Esophagus squamous epithelium (tissue), 5 donors: ENCODE measurements around the gene ZNF675. TPM values are rescaled to one million over a fixed set of nuclear protein-coding genes. Genes with fewer than 3 reads are reported as not detected.
"Not testable (repeated sequence)": the region's sequence is repeated elsewhere in the genome, so short reads cannot be mapped to it uniquely, and the experiment has no call there.

Experiments used
- DNase-seq: peaks from one replicate; lab custom pipeline; 2025; lab: John Stamatoyannopoulos, UW
- H3K27ac ChIP-seq, 4 donors: fragments of 200-600 bp; sonication (generic); one replicate each; pipeline ENCODE4 v1.5.1; 2016 to 2019; ENCODE audit warnings: mild to moderate bottlenecking in 1 of 4
- H3K27me3 ChIP-seq, 4 donors: fragments of 200-600 bp; sonication (generic); 1 replicate in 3 of 4; 2 replicates in 1 of 4; pipeline versions ENCODE4 v1.5.1 to v1.6.0; 2017 to 2021; ENCODE audit warnings: antibody characterized with exemption in 1 of 4
- H3K36me3 ChIP-seq, 3 donors: fragments of 200-600 bp; sonication (generic); one replicate each; pipeline ENCODE4 v1.5.1; 2016 to 2019
- H3K4me1 ChIP-seq, 3 donors: fragments of 200-600 bp; sonication (generic); one replicate each; pipeline ENCODE4 v1.5.1; 2017 to 2019
- H3K4me3 ChIP-seq, 4 donors: fragments of 200-600 bp; sonication (generic); 1 replicate in 3 of 4; 2 replicates in 1 of 4; pipeline ENCODE4 v1.5.1; 2016 to 2019; ENCODE audit warnings: mild to moderate bottlenecking in 2 of 4, moderate library complexity in 1 of 4
- H3K9me3 ChIP-seq, 3 donors: fragments of 200-600 bp; sonication (generic); one replicate each; pipeline ENCODE4 v1.5.1; 2016 to 2019
- POLR2A ChIP-seq, 4 donors: fragments of 450-650 bp; IDR thresholded peaks; one replicate each; pipeline ENCODE4 v1.6.1; 2017; ENCODE audit warnings: antibody characterized with exemption in 4 of 4, mild to moderate bottlenecking in 4 of 4, moderate library complexity in 3 of 4
- WGBS, 2 donors: methylation state at CpG; one replicate each; pipeline ENCODE4 v1.1.5; 2018; 5-methylcytosine and 5-hydroxymethylcytosine counted together
- intact Hi-C: fragments of 100-400 bp; cut with DNase I; formaldehyde crosslinking; loops from one replicate; pipeline ENCODE4 v1.15.0; 2022
- total RNA-seq, 4 donors: library from RNA; depleted of rRNA; stranded (reverse); fragments of >200 nt; gene quantifications; one replicate each; pipeline ENCODE4 v1.1.0, GENCODE V29; 2016
- TF ChIP-seq, protein P1 (sequence below), 6 experiments: fragments of 450-650 bp in 4 of 6; fragments of 200-600 bp in 2 of 6; sonication (generic) in 2 of 6; IDR thresholded peaks; one replicate each; pipeline ENCODE4 v1.5.1; 2016 to 2019; ENCODE audit warnings: antibody characterized with exemption in 6 of 6, mild to moderate bottlenecking in 4 of 6, moderate library complexity in 4 of 6
- donor health status: DM: yes; HTN: yes; CAD: no.

ZNF675 gene
- total RNA-seq, 4 donors from 2014 or later: 8.6 to 13.9 (median 9.5) TPM

- no peak overlapping the region for H3K27ac ChIP-seq
- H3K4me3 ChIP-seq: no peak overlapping the region
- DNase-seq: no peak
- no peaks in the 10 kb centered on the region for H3K36me3 ChIP-seq
- 69 to 94% methylated on average over 1 of the region's 1 CpG for WGBS, 2 donors
- intact Hi-C loops: no loop called here
- TF ChIP-seq, protein P1, sequence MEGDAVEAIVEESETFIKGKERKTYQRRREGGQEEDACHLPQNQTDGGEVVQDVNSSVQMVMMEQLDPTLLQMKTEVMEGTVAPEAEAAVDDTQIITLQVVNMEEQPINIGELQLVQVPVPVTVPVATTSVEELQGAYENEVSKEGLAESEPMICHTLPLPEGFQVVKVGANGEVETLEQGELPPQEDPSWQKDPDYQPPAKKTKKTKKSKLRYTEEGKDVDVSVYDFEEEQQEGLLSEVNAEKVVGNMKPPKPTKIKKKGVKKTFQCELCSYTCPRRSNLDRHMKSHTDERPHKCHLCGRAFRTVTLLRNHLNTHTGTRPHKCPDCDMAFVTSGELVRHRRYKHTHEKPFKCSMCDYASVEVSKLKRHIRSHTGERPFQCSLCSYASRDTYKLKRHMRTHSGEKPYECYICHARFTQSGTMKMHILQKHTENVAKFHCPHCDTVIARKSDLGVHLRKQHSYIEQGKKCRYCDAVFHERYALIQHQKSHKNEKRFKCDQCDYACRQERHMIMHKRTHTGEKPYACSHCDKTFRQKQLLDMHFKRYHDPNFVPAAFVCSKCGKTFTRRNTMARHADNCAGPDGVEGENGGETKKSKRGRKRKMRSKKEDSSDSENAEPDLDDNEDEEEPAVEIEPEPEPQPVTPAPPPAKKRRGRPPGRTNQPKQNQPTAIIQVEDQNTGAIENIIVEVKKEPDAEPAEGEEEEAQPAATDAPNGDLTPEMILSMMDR (IDR thresholded peaks at IDR 0.05): no peak
- no peaks in the 10 kb centered on the region for H3K9me3 ChIP-seq
- H3K27me3 ChIP-seq: no peaks in the 10 kb centered on the region
- H3K4me1 ChIP-seq: peaks cover 0 to 4% (median 0%) of the 10 kb centered on the region in 3 donors
These were observed 19.6 kb upstream of the ZNF675 start for GRCh38 chr19:23706657-23707056.

GRCh38 chr19:23699521-23699860 lies 12.5 kb upstream of the ZNF675 start:
- Histone ChIP-seq H3K9me3 (no peaks in the 10 kb centered on the region), H3K4me1 (peaks cover 0 to 29% (median 0%) of the 10 kb centered on the region in 3 donors), H3K4me3 (no peak overlapping the region), H3K36me3 (no peaks in the 10 kb centered on the region), H3K27ac (peak overlapping the region; percentile 14 to 70 (median 58)), H3K27me3 (no peaks in the 10 kb centered on the region)
- TF ChIP-seq, protein P1 (IDR thresholded peaks at IDR 0.05): no peak
- no peak for TF ChIP-seq POLR2A (IDR thresholded peaks at IDR 0.05)
- WGBS, 2 donors: 44 to 46% methylated on average over 2 of the region's 2 CpGs
- no peak for DNase-seq
- intact Hi-C loops: no loop called here

- Histone ChIP-seq H3K27me3 (no peaks in the 10 kb centered on the region), H3K4me1 (peaks cover 0 to 27% (median 0%) of the 10 kb centered on the region in 3 donors), H3K36me3 (no peaks in the 10 kb centered on the region), H3K9me3 (no peaks in the 10 kb centered on the region), H3K4me3 (no peak overlapping the region), H3K27ac (peak overlapping the region; percentile 14 to 70 (median 58))
- no peak for DNase-seq
- 46 to 50% methylated on average over 1 to 3 of the region's 6 CpGs for WGBS, 2 donors
- intact Hi-C loops: no loop called here
- TF ChIP-seq, protein P1 (IDR thresholded peaks at IDR 0.05): no peak
- TF ChIP-seq POLR2A (IDR thresholded peaks at IDR 0.05): no peak
These were observed 11.9 kb upstream of the ZNF675 start for GRCh38 chr19:23698711-23699520.

DNA sequence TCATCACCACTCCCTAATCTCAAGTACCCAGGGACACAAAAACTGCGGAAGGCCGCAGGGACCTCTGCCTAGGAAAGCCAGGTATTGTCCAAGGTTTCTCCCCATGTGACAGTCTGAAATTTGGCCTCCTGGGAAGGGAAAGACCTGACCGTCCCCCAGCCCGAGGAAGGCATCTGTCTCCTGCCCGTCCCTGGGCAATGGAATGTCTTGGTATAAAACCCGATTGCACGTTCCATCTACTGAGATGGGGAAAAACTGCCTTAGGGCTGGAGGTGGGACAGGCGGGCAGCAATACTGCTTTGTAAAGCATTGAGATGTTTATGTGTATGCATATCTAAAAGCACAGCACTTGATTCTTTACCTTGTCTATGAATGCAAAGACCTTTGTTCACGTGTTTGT lies 5.9 kb upstream of the ZNF675 start:
- H3K27me3 ChIP-seq, H3K4me1 ChIP-seq, H3K9me3 ChIP-seq: not testable (repeated sequence)

DNA sequence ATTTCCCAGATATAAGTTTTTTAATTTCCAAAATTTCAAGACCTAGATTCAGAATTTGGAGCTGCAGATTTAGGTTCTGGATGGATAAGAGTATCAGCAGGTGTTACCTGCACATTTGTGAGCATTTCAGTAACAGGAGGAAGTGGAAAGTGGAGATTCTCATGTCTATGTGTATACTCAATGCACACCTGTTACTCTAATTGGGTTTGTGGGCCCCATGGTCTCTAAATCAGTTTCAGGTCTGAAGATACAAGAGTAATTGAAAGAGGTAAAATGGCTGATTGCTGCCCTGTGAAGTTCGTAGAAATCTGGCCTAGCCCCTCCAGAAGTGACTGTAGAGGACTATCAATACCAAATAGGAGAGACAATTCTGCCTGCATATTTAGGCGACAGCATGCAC lies 13.9 kb downstream of the ZNF675 start:
- no peak for DNase-seq
- no peak for TF ChIP-seq POLR2A (IDR thresholded peaks at IDR 0.05)
- TF ChIP-seq, protein P1 (IDR thresholded peaks at IDR 0.05): no peak
- no peak overlapping the region for H3K27ac ChIP-seq
- no peak overlapping the region for H3K4me3 ChIP-seq
- intact Hi-C loops: no loop called here
- H3K4me1 ChIP-seq: no peaks in the 10 kb centered on the region
- 95 to 100% methylated on average over 2 of the region's 2 CpGs for WGBS, 2 donors
- peaks cover 0 to 61% (median 0%) of the 10 kb centered on the region in 3 donors for H3K36me3 ChIP-seq
- peaks cover 0 to 62% (median 4%) of the 10 kb centered on the region in 3 donors for H3K9me3 ChIP-seq
- H3K27me3 ChIP-seq: no peaks in the 10 kb centered on the region

More for the DNA sequence above, 5.9 kb upstream of the ZNF675 start:
- H3K4me3 ChIP-seq, DNase-seq, intact Hi-C loops, H3K36me3 ChIP-seq, H3K27ac ChIP-seq: not testable (repeated sequence)
- WGBS, 2 donors: 70 to 83% methylated on average over 2 to 4 of the region's 9 CpGs

DNA sequence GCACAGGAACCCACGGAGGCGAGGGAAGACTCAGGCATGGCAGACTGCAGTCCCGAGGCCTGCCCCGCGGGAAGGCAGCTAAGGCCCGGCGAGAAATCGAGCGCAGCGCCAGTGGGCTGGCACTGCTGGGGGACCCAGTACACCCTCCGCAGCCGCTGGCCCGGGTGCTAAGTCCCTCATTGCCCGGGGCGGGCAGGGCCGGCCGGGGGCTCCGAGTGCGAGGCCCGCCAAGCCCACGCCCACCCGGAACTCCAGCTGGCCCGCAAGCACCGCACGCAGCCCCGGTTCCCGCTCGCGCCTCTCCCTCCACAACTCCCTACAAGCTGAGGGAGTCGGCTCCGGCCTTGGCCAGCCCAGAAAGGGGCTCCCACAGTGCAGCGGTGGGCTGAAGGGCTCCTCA lies 18.4 kb downstream of the ZNF675 start:
- H3K9me3 ChIP-seq: peaks cover 0 to 52% (median 4%) of the 10 kb centered on the region in 3 donors

More for the DNA sequence above, 18.4 kb downstream of the ZNF675 start:
- DNase-seq, intact Hi-C loops, H3K4me1 ChIP-seq, H3K27ac ChIP-seq, H3K27me3 ChIP-seq, H3K4me3 ChIP-seq: not testable (repeated sequence)
- H3K36me3 ChIP-seq: peaks cover 0 to 76% (median 0%) of the 10 kb centered on the region in 3 donors
- WGBS, 2 donors: 50 to 86% methylated on average over 4 to 7 of the region's 32 CpGs
